NCI-H1436 treated with DMSO at 0.1 percent for 48 hours (cell line): ENCODE data around the gene PRKCZ.

Source experiments
- DNase-seq: peaks from one replicate; lab custom pipeline; 2025; lab: John Stamatoyannopoulos, UW

The PRKCZ gene

GRCh38 chr1:2158272-2158671, 108.1 kb downstream of the PRKCZ start:
- DNase-seq = no peak

GRCh38 chr1:2159124-2159523, 108.9 kb downstream of the PRKCZ start:
- DNase-seq = no peak

- no peak for DNase-seq
Measured at GRCh38 chr1:2160451-2161300, 110.5 kb downstream of the PRKCZ start.

GRCh38 chr1:2163205-2163604, 113.0 kb downstream of the PRKCZ start:
- no peak for DNase-seq

- DNase-seq = no peak
Measured at GRCh38 chr1:2165646-2166045, 115.4 kb downstream of the PRKCZ start.

- DNase-seq = no peak
Measured at GRCh38 chr1:2166254-2166653, 116.0 kb downstream of the PRKCZ start.

GRCh38 chr1:2166695-2167094, 116.5 kb downstream of the PRKCZ start:
- no peak for DNase-seq

- no peak for DNase-seq
Measured at GRCh38 chr1:2168090-2168489, 117.9 kb downstream of the PRKCZ start.

- no peak for DNase-seq
Measured at GRCh38 chr1:2168535-2168934, 118.3 kb downstream of the PRKCZ start.

- DNase-seq = no peak
Measured at GRCh38 chr1:2169200-2169836, 119.1 kb downstream of the PRKCZ start.

- no peak for DNase-seq
Measured at GRCh38 chr1:2170211-2170610, 120.0 kb downstream of the PRKCZ start.

GRCh38 chr1:2172012-2172411, 121.8 kb downstream of the PRKCZ start:
- no peak for DNase-seq

- no peak for DNase-seq
Measured at GRCh38 chr1:2172551-2173146, 122.4 kb downstream of the PRKCZ start.

GRCh38 chr1:2173546-2174347, 123.5 kb downstream of the PRKCZ start:
- no peak for DNase-seq

- no peak for DNase-seq
Measured at GRCh38 chr1:2174348-2175054, 124.3 kb downstream of the PRKCZ start.

- no peak for DNase-seq
Measured at GRCh38 chr1:2175055-2175414, 124.8 kb downstream of the PRKCZ start.

GRCh38 chr1:2175681-2176454, 125.7 kb downstream of the PRKCZ start:
- DNase-seq = no peak

GRCh38 chr1:2176615-2177014, 126.4 kb downstream of the PRKCZ start:
- DNase-seq = no peak

GRCh38 chr1:2177541-2177940, 127.3 kb downstream of the PRKCZ start:
- DNase-seq = no peak

- DNase-seq = no peak
Measured at GRCh38 chr1:2177946-2178538, 127.8 kb downstream of the PRKCZ start.

GRCh38 chr1:2178875-2179274, 128.7 kb downstream of the PRKCZ start:
- DNase-seq = no peak
